IMR-90 (cell line): ENCODE data around the gene HYLS1. TPM values are rescaled to one million over a fixed set of nuclear protein-coding genes. Genes with fewer than 3 reads are reported as not detected.

Experiments
- ATAC-seq: fragments of 200-7000 bp; cut with Tn5 transposase; 2 replicates; pipeline ENCODE4 v1.9.1; 2020; ENCODE audit warnings: low read depth, mild to moderate bottlenecking, moderate library complexity
- BruUV-seq: library from RNA; stranded (reverse); fragments of 400-500 nt; replicated peaks from 2 replicates; lab custom pipeline; 2021; lab: Mats Ljungman, UMichigan
- CTCF ChIA-PET: fragments of 300-600 bp; formaldehyde crosslinking; extraction: SDS; loops from one replicate; lab custom pipeline; 2021; ENCODE audit warnings: antibody characterized with exemption; lab: Yijun Ruan, JAX
- POLR2A ChIA-PET: fragments of 300-600 bp; sonication (Branson Sonifier 250); formaldehyde crosslinking; loops from one replicate; lab custom pipeline; 2022; ENCODE audit warnings: antibody characterized with exemption; ENCODE audit not compliant: unreplicated experiment; lab: Charles Lee
- DNase-seq: peaks from one replicate; pipeline ENCODE4 v3.0.0; 2013
- H2AFZ ChIP-seq: replicated peaks from 2 replicates; pipeline ENCODE3; 2013; ENCODE audit warnings: low read length, mild to moderate bottlenecking; ENCODE audit not compliant: poor library complexity
- H2AK5ac ChIP-seq: 2 replicates; pipeline ENCODE4 v1.6.1; 2013; ENCODE audit warnings: low read depth, low read length, inconsistent platforms
- H2AK9ac ChIP-seq: replicated peaks from 2 replicates; pipeline ENCODE3; 2013; ENCODE audit warnings: mild to moderate bottlenecking, low read depth, low read length, moderate library complexity; ENCODE audit not compliant: poor library complexity
- H2BK120ac ChIP-seq: 2 replicates; pipeline ENCODE4 v1.6.1; 2013; ENCODE audit warnings: low read depth, low read length, inconsistent platforms
- H2BK15ac ChIP-seq: 3 replicates; pipeline ENCODE4 v1.6.1; 2013; ENCODE audit warnings: low read depth, low read length, inconsistent platforms
- H2BK20ac ChIP-seq: 2 replicates; pipeline ENCODE4 v1.6.1; 2013; ENCODE audit warnings: low read depth, mild to moderate bottlenecking, inconsistent platforms, low read length, moderate library complexity
- H2BK5ac ChIP-seq: 2 replicates; pipeline ENCODE4 v1.6.1; 2013; ENCODE audit warnings: mild to moderate bottlenecking, low read depth, low read length, inconsistent platforms; ENCODE audit not compliant: poor library complexity, severe bottlenecking
- H3K14ac ChIP-seq: replicated peaks from 2 replicates; pipeline ENCODE4 v1.6.1; 2013; ENCODE audit warnings: low read depth, low read length, inconsistent platforms
- H3K18ac ChIP-seq: 2 replicates; pipeline ENCODE4 v1.6.1; 2013; ENCODE audit warnings: low read depth, low read length, control low read depth
- H3K23ac ChIP-seq: 2 replicates; pipeline ENCODE4 v1.6.1; 2013; ENCODE audit warnings: low read depth, low read length, inconsistent platforms
- H3K27ac ChIP-seq: 2 replicates; pipeline ENCODE4 v1.5.1; 2013; ENCODE audit warnings: mild to moderate bottlenecking, control low read depth, low read length; ENCODE audit not compliant: insufficient read depth
- H3K27me3 ChIP-seq: 2 replicates; pipeline ENCODE4 v1.6.1; 2013; ENCODE audit warnings: low read length; ENCODE audit not compliant: control insufficient read depth, insufficient read depth
- H3K36me3 ChIP-seq: 2 replicates; pipeline ENCODE4 v1.6.1; 2013; ENCODE audit warnings: low read length, mixed read lengths; ENCODE audit not compliant: control insufficient read depth, insufficient read depth
- H3K4ac ChIP-seq: 2 replicates; pipeline ENCODE4 v1.6.1; 2013; ENCODE audit warnings: low read depth, low read length, inconsistent platforms
- H3K4me1 ChIP-seq: 2 replicates; pipeline ENCODE4 v1.6.1; 2013; ENCODE audit warnings: low read length, mixed read lengths; ENCODE audit not compliant: control insufficient read depth, insufficient read depth
- H3K4me2 ChIP-seq: 2 replicates; pipeline ENCODE4 v1.6.1; 2013; ENCODE audit warnings: low read depth, mild to moderate bottlenecking, control low read depth, low read length, moderate library complexity
- H3K4me3 ChIP-seq: 2 replicates; pipeline ENCODE4 v1.5.1; 2013; ENCODE audit warnings: low read depth, mild to moderate bottlenecking, control low read depth, low read length, moderate library complexity; ENCODE audit not compliant: insufficient read depth
- H3K56ac ChIP-seq: 2 replicates; pipeline ENCODE4 v1.6.1; 2013; ENCODE audit warnings: low read length, inconsistent platforms; ENCODE audit not compliant: insufficient read depth; ENCODE audit errors: extremely low read depth
- H3K79me1 ChIP-seq, 2 experiments: 2 replicates each; pipeline ENCODE4 v1.6.1; 2013; ENCODE audit warnings: low read length in 2 of 2, inconsistent platforms in 1 of 2, low read depth in 1 of 2
- H3K9ac ChIP-seq: 2 replicates; pipeline ENCODE4 v1.6.1; 2013; ENCODE audit warnings: low read depth, low read length, control low read depth
- H3K9me1 ChIP-seq: 2 replicates; pipeline ENCODE4 v1.6.1; 2013; ENCODE audit warnings: low read length, inconsistent platforms; ENCODE audit not compliant: insufficient read depth
- H3K9me3 ChIP-seq: 2 replicates; pipeline ENCODE4 v1.6.1; 2013; ENCODE audit warnings: low read length; ENCODE audit not compliant: control insufficient read depth, insufficient read depth
- H4K20me1 ChIP-seq: 2 replicates; pipeline ENCODE4 v1.6.1; 2013; ENCODE audit warnings: low read length, inconsistent platforms; ENCODE audit not compliant: insufficient read depth
- H4K5ac ChIP-seq: 2 replicates; pipeline ENCODE4 v1.6.1; 2013; ENCODE audit warnings: mild to moderate bottlenecking, low read depth, low read length, control low read depth
- H4K8ac ChIP-seq, 2 experiments: 2 replicates each; pipeline ENCODE4 v1.6.1; 2013; ENCODE audit warnings: low read depth in 2 of 2, low read length in 2 of 2, control low read depth in 1 of 2, inconsistent platforms in 1 of 2
- H4K91ac ChIP-seq: 2 replicates; pipeline ENCODE4 v1.6.1; 2013; ENCODE audit warnings: low read depth, low read length, inconsistent platforms; ENCODE audit not compliant: insufficient read depth
- BHLHE40 ChIP-seq: fragments of 150-350 bp; IDR thresholded peaks from 2 replicates; pipeline ENCODE4 v1.6.1; 2016; ENCODE audit warnings: mild to moderate bottlenecking, low read depth, low read length
- CEBPB ChIP-seq: IDR thresholded peaks from 2 replicates; pipeline ENCODE4 v1.6.1; 2012; ENCODE audit warnings: low read depth, low read length, improper control_type of control experiment
- CHD1 ChIP-seq: IDR thresholded peaks from 2 replicates; pipeline ENCODE4 v1.6.1; 2012; ENCODE audit warnings: low read depth, low read length, improper control_type of control experiment
- CTCF ChIP-seq: conservative IDR thresholded peaks from 2 replicates; pipeline ENCODE4 v1.5.1; 2012; ENCODE audit warnings: mild to moderate bottlenecking, low read depth, low read length, improper control_type of control experiment
- ELK1 ChIP-seq: fragments of 150-350 bp; IDR thresholded peaks from 2 replicates; pipeline ENCODE4 v1.6.1; 2016; ENCODE audit warnings: low read depth, mild to moderate bottlenecking, low read length, moderate library complexity, borderline replicate concordance
- FOS ChIP-seq: fragments of 150-350 bp; IDR thresholded peaks from 2 replicates; pipeline ENCODE4 v1.6.1; 2016; ENCODE audit warnings: low read depth, low read length
- MAFK ChIP-seq: IDR thresholded peaks from 2 replicates; pipeline ENCODE4 v1.6.1; 2012; ENCODE audit warnings: low read depth, low read length, improper control_type of control experiment
- MAZ ChIP-seq: IDR thresholded peaks from 2 replicates; pipeline ENCODE4 v1.6.1; 2012; ENCODE audit warnings: low read depth, mild to moderate bottlenecking, low read length, improper control_type of control experiment, moderate library complexity, borderline replicate concordance
- MXI1 ChIP-seq: IDR thresholded peaks from 2 replicates; pipeline ENCODE4 v1.6.1; 2012; ENCODE audit warnings: low read depth, mild to moderate bottlenecking, low read length, moderate library complexity, borderline replicate concordance
- NFE2L2 ChIP-seq: fragments of 150-350 bp; IDR thresholded peaks from 2 replicates; pipeline ENCODE4 v1.6.1; 2016; ENCODE audit warnings: low read depth, mild to moderate bottlenecking, low read length
- POLR2A ChIP-seq: IDR thresholded peaks from 2 replicates; pipeline ENCODE4 v1.6.1; 2012; ENCODE audit warnings: mild to moderate bottlenecking, low read depth, low read length
- RAD21 ChIP-seq: IDR thresholded peaks from 2 replicates; pipeline ENCODE4 v1.6.1; 2012; ENCODE audit warnings: low read length, improper control_type of control experiment
- RCOR1 ChIP-seq: IDR thresholded peaks from 2 replicates; pipeline ENCODE4 v1.6.1; 2012; ENCODE audit warnings: mild to moderate bottlenecking, low read length, improper control_type of control experiment; ENCODE audit not compliant: insufficient replicate concordance
- RFX5 ChIP-seq: IDR thresholded peaks from 2 replicates; pipeline ENCODE4 v1.8.0; 2012; ENCODE audit warnings: low read depth, mild to moderate bottlenecking, low read length, moderate library complexity
- SMC3 ChIP-seq: fragments of 150-350 bp; IDR thresholded peaks from 2 replicates; pipeline ENCODE4 v1.6.1; 2016; ENCODE audit warnings: low read depth, mild to moderate bottlenecking, antibody characterized with exemption, low read length, moderate library complexity
- USF2 ChIP-seq: fragments of 150-350 bp; IDR thresholded peaks from 2 replicates; pipeline ENCODE4 v1.6.1; 2017; ENCODE audit warnings: mild to moderate bottlenecking, antibody characterized with exemption, low read length, low read depth
- WGBS, 2 experiments: methylation state at CpG; one replicate each; pipeline versions ENCODE4 v1.1.5 to v1.1.7; 2013; ENCODE audit warnings: missing lambda C conversion rate in 2 of 2; ENCODE audit not compliant: insufficient read length in 1 of 2; ENCODE audit errors: extremely low coverage in 2 of 2; 5-methylcytosine and 5-hydroxymethylcytosine counted together
- dilution Hi-C: fragments of 300-500 bp; cut with HindIII; formaldehyde crosslinking; loops from one replicate; pipeline ENCODE4 v1.14.3; 2018; ENCODE audit warnings: low sequenced_read_pairs; ENCODE audit not compliant: unreplicated experiment
- in situ Hi-C: fragments of 300-500 bp; cut with MboI; formaldehyde crosslinking; loops from 3 replicates; pipeline ENCODE4 v1.14.3; 2019; ENCODE audit warnings: low sequenced_read_pairs, inconsistent platforms, mixed read lengths
- intact Hi-C: fragments of 100-400 bp; cut with micrococcal nuclease; formaldehyde crosslinking; loops from 2 replicates; pipeline ENCODE4 v1.10.0; 2022
- polyA plus RNA-seq, 3 experiments: library from polyadenylated mRNA; depleted of rRNA; stranded (reverse); fragments of >200 nt; gene quantifications; 2 replicates each; pipeline ENCODE4 v1.2.3, GENCODE V29; 2012; ENCODE audit warnings: low replicate concordance in 1 of 3
- total RNA-seq: library from RNA; depleted of rRNA; stranded (reverse); fragments of >200 nt; gene quantifications from 2 replicates; pipeline ENCODE4 v1.2.3, GENCODE V29; 2012

Gene HYLS1
- total and polyA plus RNA-seq, 2 of the 4 experiments (the other 2 are of a cell fraction): 5.1 to 8.1 TPM

- no peak overlapping the region for H2BK20ac ChIP-seq
- no peak overlapping the region for H2BK120ac ChIP-seq
- H3K4me2 ChIP-seq: no peak overlapping the region
- no peak overlapping the region for H3K56ac ChIP-seq
- intact Hi-C loops: no loop called here
- no peak overlapping the region for H3K23ac ChIP-seq
- dilution Hi-C loops: no loop called here
- ATAC-seq (no peak), DNase-seq (no peak)
- no peak overlapping the region for H3K9ac ChIP-seq
- no peak overlapping the region for H4K91ac ChIP-seq
- H3K27me3 ChIP-seq: peaks cover 47% of the 10 kb centered on the region
- no peak overlapping the region for H3K18ac ChIP-seq
- ChIA-PET CTCF (no interaction called here), POLR2A (no interaction called here)
- H3K36me3 ChIP-seq: no peaks in the 10 kb centered on the region
- 90% methylated on average over 2 of the region's 11 CpGs; no CpG with 5 or more reads in 1 of the 2 experiments for WGBS, 2 experiments
- H3K9me3 ChIP-seq: no peaks in the 10 kb centered on the region
- no peak for TF ChIP-seq POLR2A
- TF ChIP-seq MXI1: no peak
- TF ChIP-seq SMC3: no peak
- TF ChIP-seq ELK1: no peak
- no peak for TF ChIP-seq CEBPB
- TF ChIP-seq NFE2L2: no peak
- TF ChIP-seq CHD1: no peak
- no peak for TF ChIP-seq MAZ
- no peak for TF ChIP-seq FOS
- no peak for TF ChIP-seq USF2
- no peak for TF ChIP-seq BHLHE40
- no peak for TF ChIP-seq RAD21
- no peak for TF ChIP-seq MAFK
- no peak for TF ChIP-seq RCOR1
- TF ChIP-seq RFX5: no peak
- no peak for TF ChIP-seq CTCF
- no peak overlapping the region for H2BK5ac ChIP-seq
- no peak overlapping the region for H2AK9ac ChIP-seq
- H3K14ac ChIP-seq: no peak overlapping the region
- H3K4me3 ChIP-seq: no peak overlapping the region
- H3K9me1 ChIP-seq: no peaks in the 10 kb centered on the region
- no peak overlapping the region for H3K4ac ChIP-seq
- H2BK15ac ChIP-seq: no peak overlapping the region
- no peak overlapping the region for H4K8ac ChIP-seq
- no peak overlapping the region for H2AK5ac ChIP-seq
- in situ Hi-C loops: no loop called here
- no peaks in the 10 kb centered on the region for H4K20me1 ChIP-seq
- no peak overlapping the region for H2AFZ ChIP-seq
- no peaks in the 10 kb centered on the region for H3K4me1 ChIP-seq
- H3K27ac ChIP-seq: no peak overlapping the region
- no peaks in the 10 kb centered on the region for H3K79me1 ChIP-seq
- H4K5ac ChIP-seq: no peak overlapping the region
- BruUV-seq: no TSS peak
These were observed 42.6 kb downstream of the HYLS1 start for GRCh38 chr11:125930076-125930450.
